ENCODE results near the gene RANBP17. TPM values are rescaled to one million over a fixed set of nuclear protein-coding genes. Genes with fewer than 3 reads are reported as not detected.

Gene RANBP17
- total RNA-seq, 1 donor = 6.2 TPM

DNA sequence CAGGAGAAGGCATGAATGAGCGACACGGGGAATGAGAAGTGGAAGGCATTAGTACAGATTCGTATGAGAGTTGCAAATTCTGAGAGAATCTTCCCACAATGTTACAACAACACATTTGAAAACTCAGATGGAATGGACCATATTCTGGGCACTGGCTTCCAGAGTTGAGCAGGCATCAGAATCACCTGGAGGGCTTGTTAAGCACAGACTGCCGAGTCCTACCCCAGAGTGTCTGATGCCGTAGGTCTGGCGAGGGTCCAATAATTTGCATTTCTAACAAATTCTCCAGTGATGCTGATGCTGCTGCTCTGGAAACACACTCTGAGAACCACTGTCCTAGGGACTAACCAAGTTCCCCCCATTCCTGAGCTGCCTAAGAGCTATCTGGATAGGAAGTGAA, 444.3 kb downstream of the RANBP17 start:
- H3K9me3 ChIP-seq (ENCODE audit: low read depth, low read length) = no peaks in the 10 kb centered on the region
- no peak overlapping the region for H3K4me3 ChIP-seq (ENCODE audit: low read length)
- H3K4me1 ChIP-seq (ENCODE audit: insufficient read depth, low read length) = peaks cover 7% of the 10 kb centered on the region
- H3K27me3 ChIP-seq (ENCODE audit: insufficient read depth, low read length) = peaks cover 64% of the 10 kb centered on the region

GRCh38 chr5:171306781-171307591, 445.2 kb downstream of the RANBP17 start:
- Histone ChIP-seq H3K9me3 (ENCODE audit: low read depth, low read length) (no peaks in the 10 kb centered on the region), H3K4me1 (ENCODE audit: insufficient read depth, low read length) (peaks cover 14% of the 10 kb centered on the region), H3K27me3 (ENCODE audit: insufficient read depth, low read length) (peaks cover 66% of the 10 kb centered on the region), H3K4me3 (ENCODE audit: low read length) (no peak overlapping the region)

DNA sequence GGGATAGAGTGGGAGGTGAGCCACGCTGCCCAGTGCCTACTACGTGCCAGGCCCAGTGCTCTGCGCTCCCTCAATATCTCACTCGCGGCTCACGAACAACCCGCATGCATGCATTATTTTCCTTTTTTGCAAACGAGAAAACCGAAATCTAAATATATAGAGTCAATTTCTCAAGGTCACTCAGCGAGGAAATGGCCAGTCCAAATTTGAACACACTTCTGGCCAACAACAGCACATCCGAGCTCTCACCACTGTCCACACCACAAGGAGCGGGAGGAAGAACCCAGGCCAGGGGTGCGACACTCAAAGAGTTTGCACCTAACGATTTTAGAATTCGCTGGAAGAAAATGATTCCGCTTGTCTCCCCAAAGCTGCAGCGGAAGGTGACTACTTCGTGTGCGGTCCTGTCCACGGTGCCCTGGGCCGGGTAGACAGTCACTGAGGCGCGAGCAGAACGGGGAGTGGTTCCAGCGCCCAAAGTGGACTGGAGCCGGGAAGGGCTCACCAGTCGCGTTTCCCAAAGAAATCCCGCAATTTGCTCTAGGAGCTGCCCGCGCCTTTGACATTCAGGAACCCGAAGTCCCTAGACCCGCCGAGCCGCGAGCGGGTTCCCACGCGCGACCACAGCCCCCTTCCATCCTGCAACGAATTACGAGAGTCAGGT, 446.1 kb downstream of the RANBP17 start:
- Histone ChIP-seq H3K4me3 (ENCODE audit: low read length) (no peak overlapping the region), H3K4me1 (ENCODE audit: insufficient read depth, low read length) (peaks cover 22% of the 10 kb centered on the region), H3K27me3 (ENCODE audit: insufficient read depth, low read length) (peaks cover 72% of the 10 kb centered on the region), H3K9me3 (ENCODE audit: low read depth, low read length) (no peaks in the 10 kb centered on the region)

- Histone ChIP-seq H3K9me3 (ENCODE audit: low read depth, low read length) (no peaks in the 10 kb centered on the region), H3K27me3 (ENCODE audit: insufficient read depth, low read length) (peaks cover 79% of the 10 kb centered on the region), H3K4me3 (ENCODE audit: low read length) (no peak within 1 kb of the TSS), H3K4me1 (ENCODE audit: insufficient read depth, low read length) (peaks cover 26% of the 10 kb centered on the region)
Measured at GRCh38 chr5:171308453-171309275, 446.8 kb downstream of the RANBP17 start, which contains the start of gene TLX3. TSS of gene TLX3 (plus strand) at chr5:171309248. CDS start at chr5:171309366, 118 bp downstream.

DNA sequence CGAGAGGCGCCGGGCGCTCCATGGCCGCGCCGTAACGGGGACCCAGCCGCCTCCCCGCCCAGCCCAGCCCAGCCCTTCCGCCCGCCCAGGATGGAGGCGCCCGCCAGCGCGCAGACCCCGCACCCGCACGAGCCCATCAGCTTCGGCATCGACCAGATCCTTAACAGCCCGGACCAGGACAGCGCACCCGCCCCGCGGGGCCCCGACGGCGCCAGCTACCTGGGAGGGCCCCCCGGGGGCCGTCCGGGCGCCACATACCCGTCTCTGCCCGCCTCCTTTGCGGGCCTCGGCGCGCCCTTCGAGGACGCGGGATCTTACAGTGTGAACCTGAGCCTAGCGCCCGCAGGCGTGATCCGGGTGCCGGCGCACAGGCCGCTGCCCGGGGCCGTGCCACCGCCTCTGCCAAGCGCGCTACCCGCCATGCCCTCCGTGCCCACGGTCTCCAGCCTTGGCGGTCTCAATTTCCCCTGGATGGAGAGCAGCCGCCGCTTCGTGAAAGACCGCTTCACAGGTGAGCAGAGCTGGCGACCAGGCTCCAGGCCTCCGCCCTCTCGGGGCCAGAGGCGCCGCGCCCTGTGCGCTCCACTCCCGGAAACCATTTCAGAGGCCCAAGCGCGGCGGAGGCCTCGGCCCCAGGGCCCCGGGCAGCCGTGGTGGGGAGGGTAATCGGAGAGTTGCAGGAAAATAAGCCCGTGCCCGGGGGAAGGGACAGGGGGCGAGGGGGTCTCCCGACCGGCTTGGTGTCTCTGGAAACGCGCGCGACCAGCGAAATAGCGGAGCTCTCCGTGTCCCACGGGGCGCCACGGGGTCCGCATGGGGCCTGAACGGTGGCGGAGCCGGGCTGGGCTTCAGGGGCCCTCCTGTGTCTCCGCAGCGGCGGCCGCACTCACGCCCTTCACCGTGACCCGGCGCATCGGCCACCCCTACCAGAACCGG, 447.7 kb downstream of the RANBP17 start:
- peaks cover 85% of the 10 kb centered on the region for H3K27me3 ChIP-seq (ENCODE audit: insufficient read depth, low read length)
- H3K4me3 ChIP-seq (ENCODE audit: low read length) = no peak overlapping the region
- H3K9me3 ChIP-seq (ENCODE audit: low read depth, low read length) = no peaks in the 10 kb centered on the region
- H3K4me1 ChIP-seq (ENCODE audit: insufficient read depth, low read length) = peaks cover 26% of the 10 kb centered on the region

DNA sequence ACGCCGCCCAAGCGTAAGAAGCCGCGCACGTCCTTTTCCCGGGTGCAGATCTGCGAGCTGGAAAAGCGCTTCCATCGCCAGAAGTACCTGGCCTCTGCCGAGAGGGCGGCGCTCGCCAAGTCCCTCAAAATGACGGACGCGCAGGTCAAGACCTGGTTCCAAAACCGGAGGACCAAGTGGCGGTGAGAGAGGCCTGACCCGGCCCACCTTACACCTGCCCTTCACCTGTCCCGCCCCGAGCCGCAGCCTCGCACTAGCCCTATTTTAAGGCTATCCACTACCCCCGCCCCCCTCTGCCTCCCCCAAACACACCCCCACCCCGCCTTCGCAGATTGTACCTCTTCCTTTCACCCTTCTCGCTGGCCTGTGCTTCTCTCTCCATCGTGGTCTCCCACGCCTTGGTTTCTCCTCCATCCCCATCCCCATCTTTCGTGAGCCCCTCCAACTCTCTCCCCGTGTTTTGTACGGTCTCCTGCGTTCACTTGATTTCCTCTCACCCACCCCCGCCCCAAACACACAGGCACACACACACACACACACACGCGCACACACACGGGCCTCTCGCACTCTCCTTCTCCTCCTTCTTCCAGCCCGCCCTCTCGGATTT, 448.5 kb downstream of the RANBP17 start:
- Histone ChIP-seq H3K9me3 (ENCODE audit: low read depth, low read length) (no peaks in the 10 kb centered on the region), H3K27me3 (ENCODE audit: insufficient read depth, low read length) (peaks cover 85% of the 10 kb centered on the region), H3K4me3 (ENCODE audit: low read length) (no peak overlapping the region), H3K4me1 (ENCODE audit: insufficient read depth, low read length) (peaks cover 26% of the 10 kb centered on the region)

DNA sequence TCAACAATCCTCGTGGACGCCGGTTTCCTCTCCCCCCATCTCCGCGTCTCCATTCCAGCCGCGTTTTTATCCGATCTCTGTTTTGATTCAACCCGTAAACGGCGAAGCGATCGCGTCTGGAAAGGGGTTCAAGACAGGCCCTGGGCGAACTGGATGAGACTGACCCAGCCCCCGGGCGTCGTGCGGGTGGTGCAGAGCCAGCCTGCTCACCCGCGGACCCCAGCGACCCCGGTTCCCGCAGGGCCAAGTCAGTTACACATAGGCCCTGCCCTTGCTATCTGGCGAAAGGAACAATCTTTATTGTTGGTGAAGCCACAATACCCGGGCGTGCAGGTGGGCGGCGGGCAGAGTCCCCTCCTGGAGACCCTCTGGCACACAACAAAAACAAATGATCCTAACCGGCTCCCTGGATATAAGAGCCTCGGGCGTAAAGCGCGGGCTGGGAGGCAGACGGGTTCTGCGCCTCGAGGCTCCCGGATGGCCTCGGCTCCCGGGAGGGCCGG, 449.1 kb downstream of the RANBP17 start:
- Histone ChIP-seq H3K27me3 (ENCODE audit: insufficient read depth, low read length) (peaks cover 85% of the 10 kb centered on the region), H3K9me3 (ENCODE audit: low read depth, low read length) (no peaks in the 10 kb centered on the region), H3K4me1 (ENCODE audit: insufficient read depth, low read length) (peaks cover 26% of the 10 kb centered on the region), H3K4me3 (ENCODE audit: low read length) (no peak overlapping the region)

GRCh38 chr5:171311322-171312077, 449.7 kb downstream of the RANBP17 start:
- Histone ChIP-seq H3K9me3 (ENCODE audit: low read depth, low read length) (no peaks in the 10 kb centered on the region), H3K27me3 (ENCODE audit: insufficient read depth, low read length) (peaks cover 85% of the 10 kb centered on the region), H3K4me1 (ENCODE audit: insufficient read depth, low read length) (peaks cover 26% of the 10 kb centered on the region), H3K4me3 (ENCODE audit: low read length) (no peak overlapping the region)

GRCh38 chr5:171312129-171312974, 450.5 kb downstream of the RANBP17 start:
- peaks cover 85% of the 10 kb centered on the region for H3K27me3 ChIP-seq (ENCODE audit: insufficient read depth, low read length)
- no peaks in the 10 kb centered on the region for H3K9me3 ChIP-seq (ENCODE audit: low read depth, low read length)
- peaks cover 26% of the 10 kb centered on the region for H3K4me1 ChIP-seq (ENCODE audit: insufficient read depth, low read length)
- H3K4me3 ChIP-seq (ENCODE audit: low read length) = no peak overlapping the region

- H3K4me3 ChIP-seq (ENCODE audit: low read length) = no peak overlapping the region
- H3K9me3 ChIP-seq (ENCODE audit: low read depth, low read length) = no peaks in the 10 kb centered on the region
- H3K4me1 ChIP-seq (ENCODE audit: insufficient read depth, low read length) = peaks cover 26% of the 10 kb centered on the region
- H3K27me3 ChIP-seq (ENCODE audit: insufficient read depth, low read length) = peaks cover 84% of the 10 kb centered on the region
Measured at GRCh38 chr5:171313481-171314206, 451.8 kb downstream of the RANBP17 start.

DNA sequence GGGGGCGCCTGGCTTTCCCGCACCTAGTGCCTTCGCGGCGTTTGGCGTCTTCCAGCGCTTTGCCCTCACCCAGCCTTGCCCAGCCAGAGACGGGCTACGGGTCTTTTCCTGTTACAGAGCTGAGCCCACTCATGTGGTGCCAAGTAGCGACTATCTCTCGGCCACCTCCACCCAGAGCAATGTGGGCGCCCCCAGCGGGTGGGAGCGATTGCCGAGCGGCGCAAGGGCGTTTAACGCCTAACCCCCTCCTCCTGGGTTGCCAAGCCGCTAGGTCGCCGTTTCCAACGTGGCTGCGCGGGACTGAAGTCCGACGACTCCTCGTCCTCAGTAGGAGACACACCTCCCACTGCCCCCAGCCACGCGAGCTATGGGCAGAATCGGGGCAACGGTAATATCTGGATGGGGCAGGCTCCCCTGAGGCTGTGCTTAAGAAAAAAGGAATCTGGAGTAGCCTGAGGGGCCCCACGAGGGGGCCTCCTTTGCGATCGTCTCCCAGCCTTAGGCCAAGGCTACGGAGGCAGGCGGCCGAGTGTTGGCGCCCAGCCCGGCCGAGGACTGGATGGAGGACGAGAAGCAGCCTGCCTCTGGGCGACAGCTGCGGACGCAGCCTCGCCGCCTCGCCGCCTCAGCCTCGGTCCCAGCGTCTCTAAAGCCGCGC, 453.0 kb downstream of the RANBP17 start:
- Histone ChIP-seq H3K4me1 (ENCODE audit: insufficient read depth, low read length) (peaks cover 26% of the 10 kb centered on the region), H3K4me3 (ENCODE audit: low read length) (no peak overlapping the region), H3K9me3 (ENCODE audit: low read depth, low read length) (no peaks in the 10 kb centered on the region), H3K27me3 (ENCODE audit: insufficient read depth, low read length) (peaks cover 85% of the 10 kb centered on the region)

Data from mononuclear cell (primary cell).